HepG2 (cell line): ENCODE measurements around the gene MTX1. TPM values are rescaled to one million over a fixed set of nuclear protein-coding genes. Genes with fewer than 3 reads are reported as not detected.

Experiments
- GLI4 ChIP-seq: sonication (generic); formaldehyde crosslinking; IDR thresholded peaks from 2 replicates; pipeline ENCODE4 v1.5.1; 2020; ENCODE audit warnings: missing genetic modification reagents, mild to moderate bottlenecking, moderate library complexity, borderline replicate concordance
- HOXA3 ChIP-seq: sonication (generic); formaldehyde crosslinking; IDR thresholded peaks from 2 replicates; pipeline ENCODE4 v1.5.0; 2020; ENCODE audit warnings: missing genetic modification reagents
- JUN ChIP-seq: sonication (generic); formaldehyde crosslinking; IDR thresholded peaks from 2 replicates; pipeline ENCODE4 v1.4.0; 2020; ENCODE audit warnings: mild to moderate bottlenecking, missing genetic modification reagents
- JUNB ChIP-seq: sonication (generic); formaldehyde crosslinking; IDR thresholded peaks from 2 replicates; pipeline ENCODE4 v1.8.0; 2022; ENCODE audit warnings: missing genetic modification reagents, mild to moderate bottlenecking, borderline replicate concordance
- KAT8 ChIP-seq: IDR thresholded peaks from 2 replicates; pipeline ENCODE4 v1.6.1; 2016; ENCODE audit warnings: missing genetic modification reagents, missing compliant biosample characterization
- MIER2 ChIP-seq: IDR thresholded peaks from 2 replicates; pipeline ENCODE4 v1.6.1; 2016; ENCODE audit warnings: missing biosample characterization, missing genetic modification reagents
- NFE2L1 ChIP-seq: sonication (generic); formaldehyde crosslinking; IDR thresholded peaks from 2 replicates; pipeline ENCODE4 v1.4.0; 2020; ENCODE audit warnings: missing genetic modification reagents, mild to moderate bottlenecking, borderline replicate concordance
- NRL ChIP-seq: sonication (generic); formaldehyde crosslinking; IDR thresholded peaks from 2 replicates; pipeline ENCODE4 v1.5.0; 2020; ENCODE audit warnings: missing genetic modification reagents, mild to moderate bottlenecking, moderate library complexity, borderline replicate concordance
- POGZ ChIP-seq: sonication (generic); formaldehyde crosslinking; IDR thresholded peaks from 2 replicates; pipeline ENCODE4 v1.4.0; 2020; ENCODE audit warnings: mild to moderate bottlenecking, missing genetic modification reagents
- PTBP1 ChIP-seq: fragments of 200-400 bp; formaldehyde crosslinking; IDR thresholded peaks from 2 replicates; pipeline ENCODE4 v1.6.1; 2018; ENCODE audit warnings: low read length, low read depth; ENCODE audit not compliant: poor library complexity, severe bottlenecking
- SRY ChIP-seq: sonication (generic); formaldehyde crosslinking; IDR thresholded peaks from 2 replicates; pipeline ENCODE4 v1.8.0; 2022; ENCODE audit warnings: mild to moderate bottlenecking, missing genetic modification reagents
- ZNF331 ChIP-seq: sonication (generic); formaldehyde crosslinking; IDR thresholded peaks from 2 replicates; pipeline ENCODE4 v1.4.0; 2020; ENCODE audit warnings: missing genetic modification reagents
- ZNF605 ChIP-seq: sonication (generic); formaldehyde crosslinking; IDR thresholded peaks from 2 replicates; pipeline ENCODE4 v1.8.0; 2022; ENCODE audit warnings: mild to moderate bottlenecking, missing genetic modification reagents
- ZSCAN30 ChIP-seq: sonication (generic); formaldehyde crosslinking; IDR thresholded peaks from 2 replicates; pipeline ENCODE4 v1.5.0; 2020; ENCODE audit warnings: mild to moderate bottlenecking, missing genetic modification reagents
- polyA plus RNA-seq, 8 experiments: library from polyadenylated mRNA; depleted of rRNA in 3 of 8; stranded (reverse) in 7 of 8; unstranded in 1 of 8; fragments of >200 nt; fragmentation: Illumina TruSeq in 4 of 8; extraction: Trizol in 4 of 8; gene quantifications; 2 replicates each; pipeline versions ENCODE4 v1.2.1 to v1.2.3, GENCODE V29; 2011 to 2016; ENCODE audit warnings: low read depth in 4 of 8, missing spikeins in 1 of 8, mixed read lengths in 1 of 8; ENCODE audit not compliant: insufficient read depth in 1 of 8
- total RNA-seq, 5 experiments: library from RNA; depleted of rRNA; stranded (reverse); fragments of >200 nt; fragmentation: Illumina TruSeq; extraction: Trizol; gene quantifications; 2 replicates each; pipeline ENCODE4 v1.2.3, GENCODE V29; 2016; ENCODE audit warnings: low read depth in 1 of 5
- TF ChIP-seq, protein P1 (sequence below): sonication (generic); formaldehyde crosslinking; conservative IDR thresholded peaks from 2 replicates; pipeline ENCODE4 v1.4.0; 2020; ENCODE audit warnings: mild to moderate bottlenecking, missing genetic modification reagents, moderate library complexity
- TF ChIP-seq, protein P2 (sequence below): sonication (generic); formaldehyde crosslinking; IDR thresholded peaks from 2 replicates; pipeline ENCODE4 v1.8.0; 2022; ENCODE audit warnings: mild to moderate bottlenecking, missing genetic modification reagents; ENCODE audit not compliant: insufficient replicate concordance
- TF ChIP-seq, protein P3 (sequence below): sonication (generic); formaldehyde crosslinking; IDR thresholded peaks from 2 replicates; pipeline ENCODE4 v1.4.0; 2020; ENCODE audit warnings: mild to moderate bottlenecking, missing genetic modification reagents
- TF ChIP-seq, protein P4 (sequence below): sonication (generic); formaldehyde crosslinking; IDR thresholded peaks from 2 replicates; pipeline ENCODE4 v1.5.0; 2020; ENCODE audit warnings: mild to moderate bottlenecking, missing genetic modification reagents, borderline replicate concordance

MTX1 gene
- total and polyA plus RNA-seq, 2 of the 13 experiments (the other 11 are each of a cell fraction or from before 2014, with no cell fraction given) = 64.5 to 72.6 TPM

DNA sequence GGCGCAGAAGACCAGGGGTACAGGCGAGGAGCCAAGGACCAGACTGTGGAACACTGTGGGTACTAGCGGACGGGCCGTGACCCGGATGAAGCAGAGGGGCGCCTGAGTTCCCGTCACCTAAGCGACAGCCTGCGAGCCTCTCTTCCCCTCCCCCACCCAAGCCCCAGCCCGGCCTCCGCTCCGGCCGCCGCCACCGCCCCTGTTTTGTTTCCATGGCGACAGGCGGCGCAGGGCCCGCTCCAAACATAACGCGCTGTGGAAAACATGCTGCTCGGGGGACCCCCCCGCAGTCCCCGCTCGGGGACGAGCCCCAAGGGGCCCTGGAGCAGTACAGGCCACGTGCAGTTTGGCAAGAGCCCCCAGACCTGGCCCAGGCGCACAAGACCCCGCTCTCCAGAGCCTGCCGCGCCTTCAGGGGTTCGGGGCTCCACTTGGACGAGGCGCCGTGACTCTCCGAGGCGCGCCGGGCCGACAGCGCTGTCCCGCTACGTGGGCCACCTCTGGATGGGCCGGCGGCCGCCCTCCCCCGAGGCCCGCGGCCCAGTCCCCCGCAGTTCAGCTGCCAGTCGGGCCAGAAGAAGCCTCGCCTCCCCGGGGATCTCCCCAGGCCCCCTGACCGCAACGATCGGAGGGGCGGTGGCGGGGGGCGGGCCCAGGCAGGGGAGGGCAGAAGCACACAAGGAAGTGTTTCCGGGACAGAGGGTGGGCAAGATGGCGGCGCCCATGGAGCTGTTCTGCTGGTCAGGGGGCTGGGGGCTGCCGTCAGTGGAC is at the start of gene MTX1 (continued):
- TF ChIP-seq, protein P1, sequence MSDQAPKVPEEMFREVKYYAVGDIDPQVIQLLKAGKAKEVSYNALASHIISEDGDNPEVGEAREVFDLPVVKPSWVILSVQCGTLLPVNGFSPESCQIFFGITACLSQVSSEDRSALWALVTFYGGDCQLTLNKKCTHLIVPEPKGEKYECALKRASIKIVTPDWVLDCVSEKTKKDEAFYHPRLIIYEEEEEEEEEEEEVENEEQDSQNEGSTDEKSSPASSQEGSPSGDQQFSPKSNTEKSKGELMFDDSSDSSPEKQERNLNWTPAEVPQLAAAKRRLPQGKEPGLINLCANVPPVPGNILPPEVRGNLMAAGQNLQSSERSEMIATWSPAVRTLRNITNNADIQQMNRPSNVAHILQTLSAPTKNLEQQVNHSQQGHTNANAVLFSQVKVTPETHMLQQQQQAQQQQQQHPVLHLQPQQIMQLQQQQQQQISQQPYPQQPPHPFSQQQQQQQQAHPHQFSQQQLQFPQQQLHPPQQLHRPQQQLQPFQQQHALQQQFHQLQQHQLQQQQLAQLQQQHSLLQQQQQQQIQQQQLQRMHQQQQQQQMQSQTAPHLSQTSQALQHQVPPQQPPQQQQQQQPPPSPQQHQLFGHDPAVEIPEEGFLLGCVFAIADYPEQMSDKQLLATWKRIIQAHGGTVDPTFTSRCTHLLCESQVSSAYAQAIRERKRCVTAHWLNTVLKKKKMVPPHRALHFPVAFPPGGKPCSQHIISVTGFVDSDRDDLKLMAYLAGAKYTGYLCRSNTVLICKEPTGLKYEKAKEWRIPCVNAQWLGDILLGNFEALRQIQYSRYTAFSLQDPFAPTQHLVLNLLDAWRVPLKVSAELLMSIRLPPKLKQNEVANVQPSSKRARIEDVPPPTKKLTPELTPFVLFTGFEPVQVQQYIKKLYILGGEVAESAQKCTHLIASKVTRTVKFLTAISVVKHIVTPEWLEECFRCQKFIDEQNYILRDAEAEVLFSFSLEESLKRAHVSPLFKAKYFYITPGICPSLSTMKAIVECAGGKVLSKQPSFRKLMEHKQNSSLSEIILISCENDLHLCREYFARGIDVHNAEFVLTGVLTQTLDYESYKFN = peak; percentile 54
- no peak for TF ChIP-seq MIER2 (CRISPR knock-in tag)
- TF ChIP-seq ZNF331 (CRISPR knock-in tag) = 0 out of 2 replicates have a peak, but pooled peaks have one; percentile 9
- TF ChIP-seq HOXA3 (CRISPR knock-in tag) = peak; percentile 51; the same call in 1 of the 2 replicates
- TF ChIP-seq ZNF605 = no peak
- TF ChIP-seq, protein P2, sequence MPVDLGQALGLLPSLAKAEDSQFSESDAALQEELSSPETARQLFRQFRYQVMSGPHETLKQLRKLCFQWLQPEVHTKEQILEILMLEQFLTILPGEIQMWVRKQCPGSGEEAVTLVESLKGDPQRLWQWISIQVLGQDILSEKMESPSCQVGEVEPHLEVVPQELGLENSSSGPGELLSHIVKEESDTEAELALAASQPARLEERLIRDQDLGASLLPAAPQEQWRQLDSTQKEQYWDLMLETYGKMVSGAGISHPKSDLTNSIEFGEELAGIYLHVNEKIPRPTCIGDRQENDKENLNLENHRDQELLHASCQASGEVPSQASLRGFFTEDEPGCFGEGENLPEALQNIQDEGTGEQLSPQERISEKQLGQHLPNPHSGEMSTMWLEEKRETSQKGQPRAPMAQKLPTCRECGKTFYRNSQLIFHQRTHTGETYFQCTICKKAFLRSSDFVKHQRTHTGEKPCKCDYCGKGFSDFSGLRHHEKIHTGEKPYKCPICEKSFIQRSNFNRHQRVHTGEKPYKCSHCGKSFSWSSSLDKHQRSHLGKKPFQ (CRISPR knock-in tag) = peak; percentile 71
- TF ChIP-seq SRY = peak; percentile 72
- peak; percentile 96 for TF ChIP-seq KAT8 (CRISPR knock-in tag)
- TF ChIP-seq, protein P3, sequence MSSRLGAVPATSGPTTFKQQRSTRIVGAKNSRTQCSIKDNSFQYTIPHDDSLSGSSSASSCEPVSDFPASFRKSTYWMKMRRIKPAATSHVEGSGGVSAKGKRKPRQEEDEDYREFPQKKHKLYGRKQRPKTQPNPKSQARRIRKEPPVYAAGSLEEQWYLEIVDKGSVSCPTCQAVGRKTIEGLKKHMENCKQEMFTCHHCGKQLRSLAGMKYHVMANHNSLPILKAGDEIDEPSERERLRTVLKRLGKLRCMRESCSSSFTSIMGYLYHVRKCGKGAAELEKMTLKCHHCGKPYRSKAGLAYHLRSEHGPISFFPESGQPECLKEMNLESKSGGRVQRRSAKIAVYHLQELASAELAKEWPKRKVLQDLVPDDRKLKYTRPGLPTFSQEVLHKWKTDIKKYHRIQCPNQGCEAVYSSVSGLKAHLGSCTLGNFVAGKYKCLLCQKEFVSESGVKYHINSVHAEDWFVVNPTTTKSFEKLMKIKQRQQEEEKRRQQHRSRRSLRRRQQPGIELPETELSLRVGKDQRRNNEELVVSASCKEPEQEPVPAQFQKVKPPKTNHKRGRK = no peak
- no peak for TF ChIP-seq ZSCAN30 (CRISPR knock-in tag)
- TF ChIP-seq PTBP1 = no peak
- TF ChIP-seq GLI4 (CRISPR knock-in tag) = 0 out of 2 replicates have a peak, but pooled peaks have one; percentile 85
- TF ChIP-seq NRL = no peak; the same call in 1 of the 2 replicates
- TF ChIP-seq, protein P4, sequence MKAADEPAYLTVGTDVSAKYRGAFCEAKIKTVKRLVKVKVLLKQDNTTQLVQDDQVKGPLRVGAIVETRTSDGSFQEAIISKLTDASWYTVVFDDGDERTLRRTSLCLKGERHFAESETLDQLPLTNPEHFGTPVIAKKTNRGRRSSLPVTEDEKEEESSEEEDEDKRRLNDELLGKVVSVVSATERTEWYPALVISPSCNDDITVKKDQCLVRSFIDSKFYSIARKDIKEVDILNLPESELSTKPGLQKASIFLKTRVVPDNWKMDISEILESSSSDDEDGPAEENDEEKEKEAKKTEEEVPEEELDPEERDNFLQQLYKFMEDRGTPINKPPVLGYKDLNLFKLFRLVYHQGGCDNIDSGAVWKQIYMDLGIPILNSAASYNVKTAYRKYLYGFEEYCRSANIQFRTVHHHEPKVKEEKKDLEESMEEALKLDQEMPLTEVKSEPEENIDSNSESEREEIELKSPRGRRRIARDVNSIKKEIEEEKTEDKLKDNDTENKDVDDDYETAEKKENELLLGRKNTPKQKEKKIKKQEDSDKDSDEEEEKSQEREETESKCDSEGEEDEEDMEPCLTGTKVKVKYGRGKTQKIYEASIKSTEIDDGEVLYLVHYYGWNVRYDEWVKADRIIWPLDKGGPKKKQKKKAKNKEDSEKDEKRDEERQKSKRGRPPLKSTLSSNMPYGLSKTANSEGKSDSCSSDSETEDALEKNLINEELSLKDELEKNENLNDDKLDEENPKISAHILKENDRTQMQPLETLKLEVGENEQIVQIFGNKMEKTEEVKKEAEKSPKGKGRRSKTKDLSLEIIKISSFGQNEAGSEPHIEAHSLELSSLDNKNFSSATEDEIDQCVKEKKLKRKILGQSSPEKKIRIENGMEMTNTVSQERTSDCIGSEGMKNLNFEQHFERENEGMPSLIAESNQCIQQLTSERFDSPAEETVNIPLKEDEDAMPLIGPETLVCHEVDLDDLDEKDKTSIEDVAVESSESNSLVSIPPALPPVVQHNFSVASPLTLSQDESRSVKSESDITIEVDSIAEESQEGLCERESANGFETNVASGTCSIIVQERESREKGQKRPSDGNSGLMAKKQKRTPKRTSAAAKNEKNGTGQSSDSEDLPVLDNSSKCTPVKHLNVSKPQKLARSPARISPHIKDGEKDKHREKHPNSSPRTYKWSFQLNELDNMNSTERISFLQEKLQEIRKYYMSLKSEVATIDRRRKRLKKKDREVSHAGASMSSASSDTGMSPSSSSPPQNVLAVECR (CRISPR knock-in tag) = peak; percentile 94
- no peak for TF ChIP-seq JUNB
- TF ChIP-seq NFE2L1 = no peak
- no peak for TF ChIP-seq JUN (CRISPR knock-in tag)
- no peak for TF ChIP-seq POGZ (CRISPR knock-in tag)
